Measurements from ENCODE around the gene MYBBP1A.

The MYBBP1A gene

DNA sequence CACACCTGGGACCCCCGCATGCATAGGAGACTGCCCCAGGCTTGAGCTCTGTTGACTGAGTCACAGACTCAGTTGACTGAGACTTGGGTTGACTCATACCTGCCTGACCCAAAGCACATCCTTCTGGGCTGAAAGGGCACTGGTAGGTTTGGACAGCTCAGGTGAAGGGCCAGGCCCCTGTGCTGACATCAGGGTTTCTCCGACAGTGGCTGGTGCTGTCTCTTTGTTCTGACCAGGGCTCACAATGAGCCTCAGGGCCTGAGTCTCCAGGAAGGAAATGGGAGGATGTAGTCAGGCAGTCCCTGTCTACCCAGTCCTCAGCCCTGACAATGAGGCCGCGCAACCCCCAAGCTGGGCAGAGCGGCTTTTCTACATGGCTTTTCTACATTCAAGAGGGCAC, 50.0 kb downstream of the MYBBP1A start:
- no peak for TF ChIP-seq CTCF (IDR thresholded peaks at IDR 0.05; ENCODE audit: low read depth, low read length)
- H3K36me3 ChIP-seq, result no peaks in the 10 kb centered on the region
- H3K4me3 ChIP-seq (ENCODE audit: low read depth, low read length), result no peak overlapping the region
- H3K4me1 ChIP-seq, result no peaks in the 10 kb centered on the region
- no peaks in the 10 kb centered on the region for H3K9me3 ChIP-seq
- peaks cover 8% of the 10 kb centered on the region for H3K27me3 ChIP-seq
- DNase-seq, result no peak

- no peak for DNase-seq
- H3K4me1 ChIP-seq, result no peaks in the 10 kb centered on the region
- H3K9me3 ChIP-seq, result no peaks in the 10 kb centered on the region
- H3K4me3 ChIP-seq (ENCODE audit: low read depth, low read length), result no peak overlapping the region
- H3K27me3 ChIP-seq, result peaks cover 18% of the 10 kb centered on the region
- no peaks in the 10 kb centered on the region for H3K36me3 ChIP-seq
- TF ChIP-seq CTCF (IDR thresholded peaks at IDR 0.05; ENCODE audit: low read depth, low read length), result no peak
Observed at GRCh38 chr17:4504188-4504587, 51.0 kb downstream of the MYBBP1A start.

DNA sequence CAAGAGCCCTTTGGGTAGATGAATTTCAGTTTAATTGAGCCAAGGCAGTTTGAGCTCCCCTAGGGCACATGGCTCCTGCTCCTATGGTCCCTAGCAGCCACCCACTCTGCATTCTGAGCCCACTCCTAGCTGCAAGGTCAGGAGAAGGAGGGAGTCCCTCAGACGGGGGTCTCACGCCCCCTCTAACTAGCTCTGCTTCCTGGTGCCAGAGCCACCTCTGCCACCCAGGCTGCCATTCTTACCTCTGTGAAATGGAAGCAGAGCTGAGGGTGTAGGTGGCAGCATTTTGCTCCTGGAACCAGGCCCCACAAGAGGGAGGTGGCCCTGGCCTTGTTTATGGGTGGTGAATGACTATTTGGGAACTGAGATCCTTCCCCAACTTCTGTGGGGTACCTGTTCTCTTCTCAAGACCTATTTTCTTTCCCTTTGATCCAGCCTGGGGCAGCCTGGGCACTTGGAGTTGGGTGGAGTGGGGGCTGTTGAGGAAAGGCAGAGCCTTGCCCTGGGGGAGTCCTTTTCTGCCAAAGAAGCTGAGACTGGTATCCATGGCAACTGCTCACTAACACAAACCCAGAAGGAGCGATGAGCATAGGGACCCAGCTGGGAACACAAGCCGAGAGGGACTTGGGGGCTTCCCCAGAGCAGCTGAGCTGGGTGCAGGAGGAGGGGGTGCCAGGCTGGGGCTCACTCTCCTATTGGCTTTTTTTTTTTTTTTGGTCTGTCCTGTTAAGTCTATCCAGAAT, 51.7 kb downstream of the MYBBP1A start:
- no peak for TF ChIP-seq CTCF (IDR thresholded peaks at IDR 0.05; ENCODE audit: low read depth, low read length)
- Histone ChIP-seq H3K4me1 (no peaks in the 10 kb centered on the region), H3K27me3 (peaks cover 19% of the 10 kb centered on the region), H3K9me3 (no peaks in the 10 kb centered on the region), H3K4me3 (ENCODE audit: low read depth, low read length) (no peak overlapping the region), H3K36me3 (no peaks in the 10 kb centered on the region)
- DNase-seq, result no peak

GRCh38 chr17:4502466-4503154, 52.6 kb downstream of the MYBBP1A start:
- Histone ChIP-seq H3K36me3 (no peaks in the 10 kb centered on the region), H3K4me3 (ENCODE audit: low read depth, low read length) (no peak overlapping the region), H3K4me1 (no peaks in the 10 kb centered on the region), H3K9me3 (no peaks in the 10 kb centered on the region), H3K27me3 (peaks cover 23% of the 10 kb centered on the region)
- DNase-seq, result no peak
- no peak for TF ChIP-seq CTCF (IDR thresholded peaks at IDR 0.05; ENCODE audit: low read depth, low read length)

- Histone ChIP-seq H3K9me3 (no peaks in the 10 kb centered on the region), H3K4me3 (ENCODE audit: low read depth, low read length) (no peak overlapping the region), H3K36me3 (no peaks in the 10 kb centered on the region), H3K4me1 (no peaks in the 10 kb centered on the region), H3K27me3 (peaks cover 23% of the 10 kb centered on the region)
- no peak for TF ChIP-seq CTCF (IDR thresholded peaks at IDR 0.05; ENCODE audit: low read depth, low read length)
- DNase-seq, result no peak
Observed at GRCh38 chr17:4501295-4501949, 53.8 kb downstream of the MYBBP1A start.

DNA sequence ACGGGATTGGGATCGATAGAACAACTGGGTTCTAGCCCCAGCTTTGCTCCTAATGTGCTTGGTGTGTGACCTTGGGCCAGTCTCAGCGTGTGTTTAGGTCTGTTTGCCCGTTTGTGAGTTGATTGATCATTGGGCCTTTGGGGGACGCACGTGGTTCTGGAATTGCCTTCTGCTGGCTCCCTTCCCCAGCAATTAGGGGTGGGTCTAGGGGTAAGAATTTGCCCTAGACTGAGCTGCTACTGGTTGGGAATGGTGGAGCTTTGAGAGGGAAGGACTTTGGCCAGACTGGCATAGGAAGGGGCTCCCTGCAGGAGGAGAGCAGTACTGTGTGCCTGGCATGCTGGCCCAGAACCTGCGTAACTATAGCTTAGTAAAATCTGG, 55.0 kb downstream of the MYBBP1A start:
- Histone ChIP-seq H3K36me3 (no peaks in the 10 kb centered on the region), H3K4me3 (ENCODE audit: low read depth, low read length) (no peak overlapping the region), H3K27me3 (peaks cover 23% of the 10 kb centered on the region), H3K4me1 (no peaks in the 10 kb centered on the region), H3K9me3 (no peaks in the 10 kb centered on the region)
- TF ChIP-seq CTCF (IDR thresholded peaks at IDR 0.05; ENCODE audit: low read depth, low read length), result no peak
- DNase-seq, result no peak
